AG10803 (cell line): ENCODE results near the gene GALNT2.

ENCODE experiments used
- DNase-seq: peaks from one replicate; pipeline ENCODE4 v3.0.0; 2010; ENCODE audit warnings: low read depth
- H3K4me3 ChIP-seq: 2 replicates; pipeline ENCODE4 v1.5.1; 2011; ENCODE audit warnings: mild to moderate bottlenecking, low read length, control low read depth
- TF ChIP-seq, protein P1 (sequence below): conservative IDR thresholded peaks from 2 replicates; pipeline ENCODE4 v1.5.1; 2011; ENCODE audit warnings: mild to moderate bottlenecking, low read length, control low read depth, inconsistent platforms

Gene GALNT2

DNA sequence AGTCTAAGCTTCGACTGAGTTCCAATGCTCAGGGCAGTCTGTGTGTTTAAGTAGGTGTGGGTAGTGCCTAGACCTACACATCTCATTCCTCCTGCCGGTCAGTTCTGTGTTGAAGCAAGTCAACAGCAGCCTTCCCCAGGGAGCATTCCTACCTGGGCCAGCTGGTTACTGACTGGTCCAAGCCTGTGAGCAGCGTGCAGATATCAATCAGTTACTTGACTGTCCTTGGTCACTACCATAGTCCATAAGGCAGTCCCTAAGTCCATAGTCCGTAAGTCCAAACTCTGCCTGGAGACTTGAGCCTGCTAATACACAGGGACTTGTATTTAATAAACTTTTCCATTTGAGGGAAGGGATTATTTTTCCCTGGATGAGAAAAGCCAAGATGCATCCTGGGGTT is 187.2 kb downstream of the GALNT2 start:
- TF ChIP-seq, protein P1, sequence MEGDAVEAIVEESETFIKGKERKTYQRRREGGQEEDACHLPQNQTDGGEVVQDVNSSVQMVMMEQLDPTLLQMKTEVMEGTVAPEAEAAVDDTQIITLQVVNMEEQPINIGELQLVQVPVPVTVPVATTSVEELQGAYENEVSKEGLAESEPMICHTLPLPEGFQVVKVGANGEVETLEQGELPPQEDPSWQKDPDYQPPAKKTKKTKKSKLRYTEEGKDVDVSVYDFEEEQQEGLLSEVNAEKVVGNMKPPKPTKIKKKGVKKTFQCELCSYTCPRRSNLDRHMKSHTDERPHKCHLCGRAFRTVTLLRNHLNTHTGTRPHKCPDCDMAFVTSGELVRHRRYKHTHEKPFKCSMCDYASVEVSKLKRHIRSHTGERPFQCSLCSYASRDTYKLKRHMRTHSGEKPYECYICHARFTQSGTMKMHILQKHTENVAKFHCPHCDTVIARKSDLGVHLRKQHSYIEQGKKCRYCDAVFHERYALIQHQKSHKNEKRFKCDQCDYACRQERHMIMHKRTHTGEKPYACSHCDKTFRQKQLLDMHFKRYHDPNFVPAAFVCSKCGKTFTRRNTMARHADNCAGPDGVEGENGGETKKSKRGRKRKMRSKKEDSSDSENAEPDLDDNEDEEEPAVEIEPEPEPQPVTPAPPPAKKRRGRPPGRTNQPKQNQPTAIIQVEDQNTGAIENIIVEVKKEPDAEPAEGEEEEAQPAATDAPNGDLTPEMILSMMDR = no peak
- no peak for DNase-seq
- H3K4me3 ChIP-seq = no peak overlapping the region

DNA sequence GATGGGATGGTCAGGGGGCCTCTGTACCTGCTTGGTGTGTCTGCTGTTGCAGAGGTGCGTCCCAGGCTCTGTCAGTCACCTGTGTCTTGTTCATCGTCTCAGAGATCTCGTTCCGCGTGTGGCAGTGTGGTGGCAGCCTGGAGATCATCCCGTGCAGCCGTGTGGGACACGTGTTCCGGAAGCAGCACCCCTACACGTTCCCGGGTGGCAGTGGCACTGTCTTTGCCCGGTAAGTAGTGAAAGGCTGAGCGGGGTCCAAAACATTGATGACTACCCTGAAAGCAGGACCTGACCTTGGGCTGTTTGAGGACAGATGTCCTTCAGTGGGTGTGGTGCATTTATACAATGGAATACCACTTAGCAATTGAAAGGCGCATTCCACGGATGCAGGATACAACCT is 188.1 kb downstream of the GALNT2 start:
- TF ChIP-seq, protein P1 = no peak
- DNase-seq = no peak
- no peak overlapping the region for H3K4me3 ChIP-seq

DNA sequence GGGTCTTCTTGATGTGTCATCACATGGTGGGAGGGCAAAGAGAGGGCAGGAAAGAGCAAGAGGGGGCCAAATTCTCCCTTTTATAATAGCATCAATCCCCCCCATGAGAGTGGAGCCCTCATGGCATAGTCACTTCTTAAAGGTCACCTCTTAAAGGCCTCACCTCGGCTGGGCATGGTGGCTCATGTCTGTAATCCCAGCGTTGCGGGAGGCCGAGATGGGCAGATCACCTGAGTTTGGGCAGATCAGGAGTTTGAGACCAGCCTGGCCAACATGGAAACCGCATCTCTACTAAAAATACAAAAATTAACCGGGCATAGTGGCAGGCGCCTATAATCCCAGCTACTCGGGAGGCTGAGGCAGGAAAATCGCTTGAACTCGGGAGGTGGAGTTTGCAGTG is 189.0 kb downstream of the GALNT2 start:
- no peak for DNase-seq
- TF ChIP-seq, protein P1 = no peak
- no peak overlapping the region for H3K4me3 ChIP-seq

DNA sequence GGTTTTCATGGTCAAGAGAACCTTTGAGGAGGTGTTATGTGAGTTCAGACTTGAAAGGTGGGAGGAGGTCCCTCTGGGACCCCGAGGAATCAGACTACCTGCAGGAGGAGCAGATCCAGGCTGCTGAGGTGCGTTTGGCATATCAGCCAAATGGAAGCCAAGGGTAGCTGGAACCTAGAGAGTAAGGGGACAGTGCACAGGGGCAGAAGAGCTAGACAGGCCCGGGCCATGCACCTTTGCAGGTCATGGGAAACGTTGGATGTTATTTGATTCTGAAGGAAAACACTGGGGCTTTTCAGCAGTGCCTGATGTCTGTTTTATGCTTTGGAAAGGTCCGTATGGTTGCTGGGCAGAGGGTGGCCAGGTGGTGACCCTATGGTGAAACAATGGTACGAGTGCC is 189.9 kb downstream of the GALNT2 start:
- H3K4me3 ChIP-seq = no peak overlapping the region
- DNase-seq = no peak
- TF ChIP-seq, protein P1 = no peak

DNA sequence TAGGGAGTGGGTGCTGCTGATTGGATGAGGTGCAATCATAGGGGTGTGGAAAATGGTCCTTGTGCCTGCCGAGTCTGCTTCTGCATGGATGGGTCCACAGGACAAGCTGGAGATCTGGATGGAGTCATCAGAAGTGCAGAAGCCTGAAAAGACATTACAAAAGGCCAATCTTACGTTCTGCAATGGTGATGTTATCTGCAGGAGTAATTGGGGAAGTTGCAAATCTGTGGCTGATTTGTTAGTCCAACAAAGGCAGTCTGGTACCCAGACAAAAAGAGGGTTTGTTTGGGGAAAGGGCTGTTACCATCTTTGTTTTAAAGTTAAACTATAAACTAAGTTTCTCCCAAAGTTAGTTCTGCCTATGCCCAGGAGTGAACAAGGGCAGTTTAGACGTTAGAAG is 192.6 kb downstream of the GALNT2 start:
- no peak overlapping the region for H3K4me3 ChIP-seq
- no peak for DNase-seq
- TF ChIP-seq, protein P1 = no peak

DNA sequence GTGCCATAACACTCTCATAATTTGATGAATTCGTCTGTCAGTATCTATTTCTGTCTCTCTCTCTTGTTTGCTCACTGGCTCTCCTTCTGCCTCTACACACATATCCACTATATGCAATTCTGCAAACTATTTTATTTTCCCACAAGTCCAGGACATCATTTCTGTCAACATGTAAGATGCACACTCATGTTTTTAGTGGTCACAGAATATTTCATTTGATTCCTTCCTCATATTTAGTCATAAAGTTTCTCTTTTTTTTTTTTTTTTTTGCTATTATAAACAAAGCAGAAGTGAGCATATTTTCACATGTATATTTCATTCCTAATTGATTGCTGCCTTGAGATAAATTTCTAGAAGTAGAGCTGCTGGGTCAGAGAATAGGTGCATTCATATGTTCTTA is 193.8 kb downstream of the GALNT2 start:
- TF ChIP-seq, protein P1 = no peak
- no peak for DNase-seq
- no peak overlapping the region for H3K4me3 ChIP-seq

DNA sequence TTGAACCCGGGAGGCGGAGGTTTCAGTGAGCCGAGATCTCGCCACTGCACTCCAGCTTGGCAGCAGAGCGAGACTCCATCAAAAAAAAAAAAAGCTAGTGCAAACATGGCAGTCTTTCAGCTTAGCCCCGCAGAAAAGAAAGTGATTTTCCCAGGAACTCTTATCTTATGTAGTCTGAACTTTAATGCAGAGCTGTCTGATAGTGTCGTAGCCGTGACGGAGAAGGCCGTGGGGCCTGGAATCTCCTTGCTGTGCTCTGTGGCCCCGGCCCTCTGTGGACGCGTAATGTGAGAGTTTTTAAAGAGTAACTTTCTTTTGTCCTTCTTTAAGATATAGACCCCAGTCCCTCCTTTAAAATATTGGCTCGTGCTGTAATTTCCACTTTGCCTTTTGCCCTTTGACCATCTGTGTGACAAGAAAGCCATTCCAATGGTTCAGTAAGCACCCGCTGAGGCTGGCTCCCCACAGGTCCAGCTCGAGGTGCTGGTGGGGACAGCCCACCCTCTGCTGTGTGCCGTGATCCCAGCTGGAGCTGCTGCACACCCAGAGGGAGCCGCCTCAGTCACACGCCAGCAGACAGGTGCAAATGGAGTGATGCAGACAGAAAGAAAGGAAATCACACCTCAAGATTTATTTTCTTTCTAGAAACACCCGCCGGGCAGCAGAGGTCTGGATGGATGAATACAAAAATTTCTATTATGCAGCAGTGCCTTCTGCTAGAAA is 195.1 kb downstream of the GALNT2 start:
- TF ChIP-seq, protein P1 = no peak
- H3K4me3 ChIP-seq = no peak overlapping the region
- DNase-seq = no peak
